ENCODE results near the gene MITF.
"Not testable (repeated sequence)": the region's sequence is repeated elsewhere in the genome, so short reads cannot be mapped to it uniquely, and the experiment has no call there.

DNA sequence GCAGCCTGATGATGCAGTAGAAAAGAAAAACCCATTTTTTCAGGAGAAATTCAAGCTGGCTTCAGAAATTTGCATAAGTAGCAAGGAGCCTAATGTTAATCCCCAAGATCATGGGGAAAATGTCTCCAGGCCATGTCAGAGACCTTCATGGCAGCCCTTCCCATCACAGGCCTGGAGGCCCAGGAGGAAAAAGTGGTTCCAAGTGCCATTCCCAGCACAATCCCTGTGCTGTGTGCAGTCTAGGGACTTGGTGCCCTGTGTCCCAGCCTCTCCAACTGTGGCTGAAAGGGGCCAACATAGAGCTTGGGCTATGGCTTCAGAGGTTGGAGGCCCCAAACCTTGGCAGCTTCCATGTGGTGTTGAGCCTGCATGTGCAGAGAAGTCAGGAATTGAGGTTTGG, 170.6 kb downstream of the MITF start:
- TF ChIP-seq CTCF, POLR2A (IDR thresholded peaks at IDR 0.05): not testable (repeated sequence)

Measured in right lobe of liver (tissue), 4 donors.